GM23248 (cell line): Measurements from ENCODE around the gene CES2. TPM values are rescaled to one million over a fixed set of nuclear protein-coding genes. Genes with fewer than 3 reads are reported as not detected.
"Not testable (repeated sequence)": the region's sequence is repeated elsewhere in the genome, so short reads cannot be mapped to it uniquely, and the experiment has no call there.

Experiments used
- DNase-seq: peaks from one replicate; pipeline ENCODE4 v3.0.0-alpha.2; 2015
- H2AFZ ChIP-seq: fragments of 200-600 bp; sonication (generic); 2 replicates; pipeline ENCODE4 v1.6.1; 2016; ENCODE audit warnings: antibody characterized with exemption
- H3F3A ChIP-seq: fragments of 200-600 bp; sonication (generic); 2 replicates; pipeline ENCODE4 v1.6.1; 2016; ENCODE audit warnings: mild to moderate bottlenecking, antibody characterized with exemption, mixed run types; ENCODE audit not compliant: insufficient read depth
- H3K27ac ChIP-seq: fragments of 200-600 bp; sonication (generic); 2 replicates; pipeline ENCODE4 v1.5.1; 2016; ENCODE audit warnings: mild to moderate bottlenecking
- H3K27me3 ChIP-seq: fragments of 200-600 bp; sonication (generic); replicated peaks from 2 replicates; pipeline ENCODE4 v1.6.1; 2016; ENCODE audit warnings: mild to moderate bottlenecking; ENCODE audit not compliant: insufficient read depth
- H3K36me3 ChIP-seq: fragments of 200-600 bp; sonication (generic); 2 replicates; pipeline ENCODE4 v1.6.1; 2016; ENCODE audit warnings: low read depth, mild to moderate bottlenecking
- H3K4me1 ChIP-seq: fragments of 200-600 bp; sonication (generic); 2 replicates; pipeline ENCODE4 v1.6.1; 2016; ENCODE audit warnings: mild to moderate bottlenecking; ENCODE audit not compliant: insufficient read depth
- H3K4me2 ChIP-seq: fragments of 200-600 bp; sonication (generic); one replicate; pipeline ENCODE4 v1.6.1; 2016; ENCODE audit warnings: mild to moderate bottlenecking; ENCODE audit not compliant: unreplicated experiment
- H3K4me3 ChIP-seq: fragments of 200-600 bp; sonication (generic); 2 replicates; pipeline ENCODE4 v1.5.1; 2016; ENCODE audit warnings: mild to moderate bottlenecking
- H3K79me2 ChIP-seq: fragments of 200-600 bp; sonication (generic); 2 replicates; pipeline ENCODE4 v1.6.1; 2016; ENCODE audit warnings: mild to moderate bottlenecking; ENCODE audit not compliant: insufficient read depth
- H3K9ac ChIP-seq: fragments of 200-600 bp; sonication (generic); 2 replicates; pipeline ENCODE4 v1.6.1; 2016; ENCODE audit warnings: mild to moderate bottlenecking
- H3K9me2 ChIP-seq: fragments of 200-600 bp; sonication (generic); 2 replicates; pipeline ENCODE4 v1.6.1; 2016; ENCODE audit warnings: mixed run types, mild to moderate bottlenecking, moderate library complexity; ENCODE audit not compliant: insufficient read depth
- H3K9me3 ChIP-seq: fragments of 200-600 bp; sonication (generic); one replicate; pipeline ENCODE4 v1.6.1; 2017; ENCODE audit warnings: low read depth
- H4K20me1 ChIP-seq: fragments of 200-600 bp; sonication (generic); 2 replicates; pipeline ENCODE4 v1.6.0; 2016; ENCODE audit not compliant: insufficient read depth
- EZH2 ChIP-seq: fragments of 200-600 bp; sonication (generic); IDR thresholded peaks from 2 replicates; pipeline ENCODE4 v1.6.1; 2018; ENCODE audit warnings: antibody characterized with exemption, mild to moderate bottlenecking; ENCODE audit not compliant: insufficient read depth, poor library complexity, severe bottlenecking
- EZH2phosphoT487 ChIP-seq: fragments of 200-600 bp; sonication (generic); IDR thresholded peaks from 2 replicates; pipeline ENCODE4 v1.6.1; 2018; ENCODE audit warnings: antibody characterized with exemption, moderate library complexity, mild to moderate bottlenecking, low read depth; ENCODE audit not compliant: insufficient read depth
- WGBS, 2 experiments: methylation state at CpG; one replicate each; pipeline ENCODE4 v1.1.6; 2015 to 2017; ENCODE audit warnings: low lambda C conversion rate in 2 of 2, low coverage in 1 of 2; ENCODE audit errors: missing lambda C conversion rate in 2 of 2; 5-methylcytosine and 5-hydroxymethylcytosine counted together
- in situ Hi-C: fragments of 300-500 bp; cut with MboI; formaldehyde crosslinking; loops from 2 replicates; pipeline ENCODE4 v1.15.0; 2020
- polyA plus RNA-seq: library from polyadenylated mRNA; unstranded; fragments of >200 nt; fragmentation: Nextera tagmentation; extraction: Ambion mirVana; gene quantifications from 2 replicates; pipeline ENCODE4 v1.2.1, GENCODE V29; 2016
- total RNA-seq: library from RNA; depleted of rRNA; stranded (reverse); fragments of >200 nt; shearing (Covaris generic); gene quantifications from 2 replicates; pipeline ENCODE4 v1.2.3, GENCODE V29; 2014

Gene CES2
- total and polyA plus RNA-seq, 2 experiments from 2014 or later: 32.3 to 37.6 TPM

DNA sequence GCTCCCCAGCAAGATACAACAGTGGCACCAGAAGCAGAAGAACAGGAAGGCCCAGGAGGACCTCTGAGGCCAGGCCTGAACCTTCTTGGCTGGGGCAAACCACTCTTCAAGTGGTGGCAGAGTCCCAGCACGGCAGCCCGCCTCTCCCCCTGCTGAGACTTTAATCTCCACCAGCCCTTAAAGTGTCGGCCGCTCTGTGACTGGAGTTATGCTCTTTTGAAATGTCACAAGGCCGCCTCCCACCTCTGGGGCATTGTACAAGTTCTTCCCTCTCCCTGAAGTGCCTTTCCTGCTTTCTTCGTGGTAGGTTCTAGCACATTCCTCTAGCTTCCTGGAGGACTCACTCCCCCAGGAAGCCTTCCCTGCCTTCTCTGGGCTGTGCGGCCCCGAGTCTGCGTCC lies 37.7 kb downstream of the CES2 start:
- Histone ChIP-seq H3K9ac (no peak overlapping the region), H3K9me2 (no peaks in the 10 kb centered on the region), H4K20me1 (no peaks in the 10 kb centered on the region), H3K4me3 (no peak overlapping the region), H3K27me3 (no peaks in the 10 kb centered on the region), H3F3A (peaks cover 10% of the 10 kb centered on the region; the same call in 1 of the 2 replicates), H3K4me2 (no peak overlapping the region), H2AFZ (no peak overlapping the region), H3K9me3 (no peaks in the 10 kb centered on the region), H3K79me2 (no peaks in the 10 kb centered on the region), H3K4me1 (peaks cover 8% of the 10 kb centered on the region; the same call in 1 of the 2 replicates), H3K27ac (no peak overlapping the region), H3K36me3 (no peaks in the 10 kb centered on the region)
- in situ Hi-C loops: loop anchor here (25.0 kb wide), 1 partner anchor 189 kb away; the partner anchor contains the start of genes B3GNT9, FBXL8, HSF4 and NOL3
- no peak for DNase-seq
- WGBS, 2 experiments: 91% methylated on average over 9 of the region's 9 CpGs
- no peak for TF ChIP-seq EZH2
- no peak for TF ChIP-seq EZH2phosphoT487

DNA sequence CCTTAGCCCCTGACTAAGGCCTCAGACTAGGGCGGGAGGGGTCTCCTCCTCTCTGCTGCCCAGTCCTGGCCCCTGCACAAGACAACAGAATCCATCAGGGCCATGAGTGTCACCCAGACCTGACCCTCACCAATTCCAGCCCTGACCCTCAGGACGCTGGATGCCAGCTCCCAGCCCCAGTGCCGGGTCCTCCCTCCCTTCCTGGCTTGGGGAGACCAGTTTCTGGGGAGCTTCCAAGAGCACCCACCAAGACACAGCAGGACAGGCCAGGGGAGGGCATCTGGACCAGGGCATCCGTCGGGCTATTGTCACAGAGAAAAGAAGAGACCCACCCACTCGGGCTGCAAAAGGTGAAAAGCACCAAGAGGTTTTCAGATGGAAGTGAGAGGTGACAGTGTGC lies 38.4 kb downstream of the CES2 start:
- no peak overlapping the region for H3K9ac ChIP-seq
- in situ Hi-C loops: loop anchor here (25.0 kb wide), 1 partner anchor 189 kb away; the partner anchor contains the start of genes B3GNT9, FBXL8, HSF4 and NOL3
- peaks cover 14% of the 10 kb centered on the region; the same call in 1 of the 2 replicates for H3F3A ChIP-seq
- no peak overlapping the region for H3K4me2 ChIP-seq
- no peaks in the 10 kb centered on the region for H3K36me3 ChIP-seq
- H3K79me2 ChIP-seq: no peaks in the 10 kb centered on the region
- H3K27me3 ChIP-seq: no peaks in the 10 kb centered on the region
- H3K27ac ChIP-seq: no peak overlapping the region
- no peak overlapping the region for H3K4me3 ChIP-seq
- no peaks in the 10 kb centered on the region for H3K9me2 ChIP-seq
- no peaks in the 10 kb centered on the region for H4K20me1 ChIP-seq
- H3K4me1 ChIP-seq: peaks cover 11% of the 10 kb centered on the region
- TF ChIP-seq EZH2 (no peak), EZH2phosphoT487 (no peak)
- H2AFZ ChIP-seq: no peak overlapping the region
- WGBS, 2 experiments: 91% methylated on average over 6 of the region's 6 CpGs
- DNase-seq: no peak
- H3K9me3 ChIP-seq: no peaks in the 10 kb centered on the region

DNA sequence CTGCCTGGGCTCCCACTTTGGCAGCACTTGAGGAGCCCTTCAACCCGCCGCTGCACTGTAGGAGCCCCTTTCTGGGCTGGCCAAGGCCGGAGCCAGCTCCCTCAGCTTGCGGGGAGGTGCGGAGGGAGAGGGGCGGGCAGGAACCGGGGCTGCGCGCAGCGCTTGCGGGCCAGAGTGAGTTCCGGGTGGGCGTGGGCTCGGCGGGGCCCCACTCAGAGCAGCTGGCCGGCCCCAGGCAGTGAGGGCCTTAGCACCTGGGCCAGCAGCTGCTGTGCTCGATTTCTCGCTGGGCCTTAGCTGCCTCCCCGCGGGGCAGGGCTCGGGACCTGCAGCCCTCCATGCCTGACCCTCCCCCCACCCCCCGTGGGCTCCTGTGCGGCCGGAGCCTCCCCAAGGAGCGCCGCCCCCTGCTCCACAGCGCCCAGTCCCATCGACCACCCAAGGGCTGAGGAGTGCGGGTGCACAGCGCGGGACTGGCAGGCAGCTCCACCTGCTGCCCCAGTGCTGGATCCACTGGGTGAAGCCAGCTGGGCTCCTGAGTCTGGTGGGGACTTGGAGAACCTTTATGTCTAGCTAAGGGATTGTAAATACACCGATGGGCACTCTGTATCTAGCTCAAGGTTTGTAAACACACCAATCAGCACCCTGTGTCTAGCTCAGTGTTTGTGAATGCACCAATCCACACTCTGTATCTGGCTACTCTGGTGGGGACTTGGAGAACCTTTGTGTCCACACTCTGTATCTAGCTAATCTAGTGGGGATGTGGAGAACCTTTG lies 39.0 kb downstream of the CES2 start:
- peaks cover 17% of the 10 kb centered on the region for H3K4me1 ChIP-seq
- H3K27ac ChIP-seq, H3K4me3 ChIP-seq, H3K27me3 ChIP-seq, H4K20me1 ChIP-seq, H3K9ac ChIP-seq, H3K9me3 ChIP-seq, H3K9me2 ChIP-seq, H3K79me2 ChIP-seq, DNase-seq, H2AFZ ChIP-seq, H3K4me2 ChIP-seq, H3K36me3 ChIP-seq: not testable (repeated sequence)
- 90 to 92% methylated on average over 10 to 32 of the region's 32 CpGs for WGBS, 2 experiments
- in situ Hi-C loops: loop anchor here (25.0 kb wide), 1 partner anchor 188 kb away; the partner anchor contains the start of genes B3GNT9, FBXL8, HSF4 and NOL3
- H3F3A ChIP-seq: peaks cover 14% of the 10 kb centered on the region; the same call in 1 of the 2 replicates

DNA sequence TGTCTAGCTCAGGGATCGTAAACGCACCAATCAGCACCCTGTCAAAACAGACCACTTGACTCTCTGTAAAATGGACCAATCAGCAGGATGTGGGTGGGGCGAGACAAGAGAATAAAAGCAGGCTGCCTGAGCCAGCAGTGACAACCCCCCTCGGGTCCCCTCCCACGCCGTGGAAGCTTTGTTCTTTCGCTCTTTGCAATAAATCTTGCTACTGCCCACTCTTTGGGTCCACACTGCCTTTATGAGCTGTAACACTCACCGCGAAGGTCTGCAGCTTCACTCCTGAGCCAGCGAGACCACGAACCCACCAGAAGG lies 39.6 kb downstream of the CES2 start:
- DNase-seq, H4K20me1 ChIP-seq, H3K36me3 ChIP-seq, H3K9me2 ChIP-seq, H2AFZ ChIP-seq, H3K27me3 ChIP-seq, H3K4me3 ChIP-seq, H3K9ac ChIP-seq, H3K27ac ChIP-seq, H3K4me2 ChIP-seq, H3K9me3 ChIP-seq, H3K79me2 ChIP-seq: not testable (repeated sequence)
- in situ Hi-C loops: loop anchor here (25.0 kb wide), 1 partner anchor 187 kb away; the partner anchor contains the start of genes B3GNT9, FBXL8, HSF4 and NOL3
- H3F3A ChIP-seq: peaks cover 14% of the 10 kb centered on the region; the same call in 1 of the 2 replicates
- H3K4me1 ChIP-seq: peaks cover 17% of the 10 kb centered on the region
- 65 to 75% methylated on average over 11 of the region's 11 CpGs for WGBS, 2 experiments
